ENCODE measurements around the gene EML1.

DNA sequence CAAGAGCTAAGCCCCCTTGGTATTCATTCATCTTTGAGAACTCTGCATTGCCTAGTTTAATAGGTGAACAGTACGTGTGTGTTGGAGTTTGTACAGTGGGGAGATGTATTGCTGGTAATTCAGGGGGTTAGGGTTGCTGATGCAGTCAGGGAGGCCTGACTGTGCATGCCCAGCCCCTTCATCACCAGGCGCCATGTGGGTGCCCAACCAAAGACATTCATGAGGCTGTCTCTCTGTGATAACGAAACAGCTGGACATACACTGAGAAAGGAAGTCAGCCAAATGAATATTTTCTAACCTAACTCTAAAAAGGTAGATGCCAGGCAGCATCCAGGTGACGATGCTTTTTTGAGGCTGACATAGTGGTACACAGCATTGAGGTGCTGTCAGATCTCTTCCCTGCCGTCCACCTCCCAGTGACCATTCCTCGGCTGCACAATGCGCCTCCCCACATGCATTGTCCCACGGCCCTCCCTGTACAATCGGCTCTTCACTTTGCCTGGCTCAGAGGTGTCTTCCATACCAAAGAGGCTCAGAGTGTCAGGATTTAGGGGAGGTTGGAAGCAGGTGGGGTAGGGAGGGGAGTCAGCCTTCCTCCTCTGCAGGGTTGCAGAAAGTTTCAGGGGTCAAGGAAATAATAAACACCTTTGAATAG, 19.0 kb downstream of the EML1 start:
- TF ChIP-seq MXI1 (conservative IDR thresholded peaks at IDR 0.05; ENCODE audit: poor library complexity, severe bottlenecking) = no peak
- TF ChIP-seq, protein P1, sequence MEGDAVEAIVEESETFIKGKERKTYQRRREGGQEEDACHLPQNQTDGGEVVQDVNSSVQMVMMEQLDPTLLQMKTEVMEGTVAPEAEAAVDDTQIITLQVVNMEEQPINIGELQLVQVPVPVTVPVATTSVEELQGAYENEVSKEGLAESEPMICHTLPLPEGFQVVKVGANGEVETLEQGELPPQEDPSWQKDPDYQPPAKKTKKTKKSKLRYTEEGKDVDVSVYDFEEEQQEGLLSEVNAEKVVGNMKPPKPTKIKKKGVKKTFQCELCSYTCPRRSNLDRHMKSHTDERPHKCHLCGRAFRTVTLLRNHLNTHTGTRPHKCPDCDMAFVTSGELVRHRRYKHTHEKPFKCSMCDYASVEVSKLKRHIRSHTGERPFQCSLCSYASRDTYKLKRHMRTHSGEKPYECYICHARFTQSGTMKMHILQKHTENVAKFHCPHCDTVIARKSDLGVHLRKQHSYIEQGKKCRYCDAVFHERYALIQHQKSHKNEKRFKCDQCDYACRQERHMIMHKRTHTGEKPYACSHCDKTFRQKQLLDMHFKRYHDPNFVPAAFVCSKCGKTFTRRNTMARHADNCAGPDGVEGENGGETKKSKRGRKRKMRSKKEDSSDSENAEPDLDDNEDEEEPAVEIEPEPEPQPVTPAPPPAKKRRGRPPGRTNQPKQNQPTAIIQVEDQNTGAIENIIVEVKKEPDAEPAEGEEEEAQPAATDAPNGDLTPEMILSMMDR (IDR thresholded peaks at IDR 0.05; ENCODE audit: poor library complexity, severe bottlenecking) = no peak
- no peak for TF ChIP-seq POLR2AphosphoS5 (IDR thresholded peaks at IDR 0.05)
- no peak for TF ChIP-seq EP300 (conservative IDR thresholded peaks at IDR 0.05; ENCODE audit: poor library complexity, severe bottlenecking)
- no peak for TF ChIP-seq EZH2 (IDR thresholded peaks at IDR 0.05; ENCODE audit: borderline replicate concordance, insufficient read depth, low read length, poor library complexity, severe bottlenecking)
- TF ChIP-seq, protein P2, sequence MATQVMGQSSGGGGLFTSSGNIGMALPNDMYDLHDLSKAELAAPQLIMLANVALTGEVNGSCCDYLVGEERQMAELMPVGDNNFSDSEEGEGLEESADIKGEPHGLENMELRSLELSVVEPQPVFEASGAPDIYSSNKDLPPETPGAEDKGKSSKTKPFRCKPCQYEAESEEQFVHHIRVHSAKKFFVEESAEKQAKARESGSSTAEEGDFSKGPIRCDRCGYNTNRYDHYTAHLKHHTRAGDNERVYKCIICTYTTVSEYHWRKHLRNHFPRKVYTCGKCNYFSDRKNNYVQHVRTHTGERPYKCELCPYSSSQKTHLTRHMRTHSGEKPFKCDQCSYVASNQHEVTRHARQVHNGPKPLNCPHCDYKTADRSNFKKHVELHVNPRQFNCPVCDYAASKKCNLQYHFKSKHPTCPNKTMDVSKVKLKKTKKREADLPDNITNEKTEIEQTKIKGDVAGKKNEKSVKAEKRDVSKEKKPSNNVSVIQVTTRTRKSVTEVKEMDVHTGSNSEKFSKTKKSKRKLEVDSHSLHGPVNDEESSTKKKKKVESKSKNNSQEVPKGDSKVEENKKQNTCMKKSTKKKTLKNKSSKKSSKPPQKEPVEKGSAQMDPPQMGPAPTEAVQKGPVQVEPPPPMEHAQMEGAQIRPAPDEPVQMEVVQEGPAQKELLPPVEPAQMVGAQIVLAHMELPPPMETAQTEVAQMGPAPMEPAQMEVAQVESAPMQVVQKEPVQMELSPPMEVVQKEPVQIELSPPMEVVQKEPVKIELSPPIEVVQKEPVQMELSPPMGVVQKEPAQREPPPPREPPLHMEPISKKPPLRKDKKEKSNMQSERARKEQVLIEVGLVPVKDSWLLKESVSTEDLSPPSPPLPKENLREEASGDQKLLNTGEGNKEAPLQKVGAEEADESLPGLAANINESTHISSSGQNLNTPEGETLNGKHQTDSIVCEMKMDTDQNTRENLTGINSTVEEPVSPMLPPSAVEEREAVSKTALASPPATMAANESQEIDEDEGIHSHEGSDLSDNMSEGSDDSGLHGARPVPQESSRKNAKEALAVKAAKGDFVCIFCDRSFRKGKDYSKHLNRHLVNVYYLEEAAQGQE (IDR thresholded peaks at IDR 0.05; ENCODE audit: borderline replicate concordance) = no peak

Measured in neural cell (in vitro differentiated cells).